ENCODE data around the gene GALNT10. TPM values are rescaled to one million over a fixed set of nuclear protein-coding genes. Genes with fewer than 3 reads are reported as not detected.

The GALNT10 gene
- total RNA-seq, 1 donor from 2014 or later: 11.5 TPM

DNA sequence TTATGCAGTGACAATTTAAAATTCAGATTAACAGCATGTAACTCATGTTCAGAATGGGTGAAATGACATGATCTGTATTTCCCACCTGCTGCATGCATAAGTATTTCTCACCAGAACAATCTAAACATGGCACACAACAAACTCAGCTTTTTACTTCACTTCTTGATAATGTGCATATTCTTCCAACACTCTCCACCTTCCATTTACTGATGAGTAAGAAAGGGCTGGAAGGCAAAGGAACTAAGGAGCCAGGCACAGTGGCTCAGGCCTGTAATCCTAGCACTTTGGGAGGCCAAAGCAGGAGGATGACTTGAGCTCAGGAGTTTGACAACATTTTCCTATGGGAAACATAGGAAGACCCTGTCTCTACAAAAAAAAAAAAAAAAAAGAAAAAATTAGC lies 219.5 kb downstream of the GALNT10 start:
- H3K9me3 ChIP-seq (replicated peaks): no peaks in the 10 kb centered on the region
- intact Hi-C loops (cut with micrococcal nuclease): no loop called here
- no peak overlapping the region for H3K27ac ChIP-seq (replicated peaks)
- no peaks in the 10 kb centered on the region for H3K27me3 ChIP-seq (ENCODE audit: low read depth)
- no peak overlapping the region for H3K4me3 ChIP-seq
- DNase-seq: no peak
- peaks cover 5% of the 10 kb centered on the region for H3K4me1 ChIP-seq
- TF ChIP-seq, protein P1, sequence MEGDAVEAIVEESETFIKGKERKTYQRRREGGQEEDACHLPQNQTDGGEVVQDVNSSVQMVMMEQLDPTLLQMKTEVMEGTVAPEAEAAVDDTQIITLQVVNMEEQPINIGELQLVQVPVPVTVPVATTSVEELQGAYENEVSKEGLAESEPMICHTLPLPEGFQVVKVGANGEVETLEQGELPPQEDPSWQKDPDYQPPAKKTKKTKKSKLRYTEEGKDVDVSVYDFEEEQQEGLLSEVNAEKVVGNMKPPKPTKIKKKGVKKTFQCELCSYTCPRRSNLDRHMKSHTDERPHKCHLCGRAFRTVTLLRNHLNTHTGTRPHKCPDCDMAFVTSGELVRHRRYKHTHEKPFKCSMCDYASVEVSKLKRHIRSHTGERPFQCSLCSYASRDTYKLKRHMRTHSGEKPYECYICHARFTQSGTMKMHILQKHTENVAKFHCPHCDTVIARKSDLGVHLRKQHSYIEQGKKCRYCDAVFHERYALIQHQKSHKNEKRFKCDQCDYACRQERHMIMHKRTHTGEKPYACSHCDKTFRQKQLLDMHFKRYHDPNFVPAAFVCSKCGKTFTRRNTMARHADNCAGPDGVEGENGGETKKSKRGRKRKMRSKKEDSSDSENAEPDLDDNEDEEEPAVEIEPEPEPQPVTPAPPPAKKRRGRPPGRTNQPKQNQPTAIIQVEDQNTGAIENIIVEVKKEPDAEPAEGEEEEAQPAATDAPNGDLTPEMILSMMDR (IDR thresholded peaks at IDR 0.05; ENCODE audit: borderline replicate concordance): no peak
- peaks cover 23% of the 10 kb centered on the region for H3K36me3 ChIP-seq

DNA sequence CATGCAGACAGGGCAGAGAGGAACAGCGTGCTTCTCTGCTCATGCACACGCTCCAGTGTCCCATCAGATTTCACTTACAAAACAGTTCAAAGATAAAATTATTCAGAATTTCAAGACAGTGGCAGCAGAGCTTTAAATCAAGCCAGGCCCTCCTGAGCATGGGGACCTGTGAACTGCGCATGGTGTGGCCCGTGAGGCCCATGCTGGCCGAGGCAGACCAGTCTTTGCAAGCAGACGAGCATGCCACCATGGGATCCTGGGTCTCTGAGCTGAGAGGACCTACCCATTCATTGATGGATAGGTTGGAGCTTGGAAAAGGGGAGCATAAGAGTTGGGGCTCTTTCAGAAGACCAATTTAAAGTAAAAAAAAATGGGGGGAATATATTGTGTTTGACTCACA lies 220.3 kb downstream of the GALNT10 start:
- intact Hi-C loops (cut with micrococcal nuclease): no loop called here

DNA sequence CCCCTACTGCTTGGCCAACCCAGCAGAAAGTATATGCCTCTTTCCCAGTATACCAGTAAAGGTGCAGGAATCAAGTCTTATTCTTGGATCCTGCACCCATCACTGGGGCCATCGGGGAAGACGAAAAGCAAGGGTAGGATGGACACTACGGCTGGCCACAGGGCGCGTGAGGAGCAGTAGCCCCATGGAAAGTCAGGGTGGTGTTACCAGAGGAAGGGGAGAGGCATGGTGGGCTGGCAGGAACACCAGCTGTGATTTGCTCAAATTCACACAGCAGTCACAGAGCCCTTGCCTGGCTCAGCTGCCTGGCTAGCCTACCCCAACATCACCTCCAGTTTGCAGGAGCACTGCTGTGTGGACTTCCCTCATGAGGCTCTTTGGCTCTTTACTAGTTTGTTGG lies 220.8 kb downstream of the GALNT10 start:
- Histone ChIP-seq H3K27me3 (ENCODE audit: low read depth) (no peaks in the 10 kb centered on the region), H3K4me3 (no peak overlapping the region), H3K4me1 (no peaks in the 10 kb centered on the region), H3K9me3 (replicated peaks) (no peaks in the 10 kb centered on the region), H3K27ac (replicated peaks) (no peak overlapping the region), H3K36me3 (peaks cover 31% of the 10 kb centered on the region)
- intact Hi-C loops (cut with micrococcal nuclease): no loop called here
- TF ChIP-seq, protein P1 (IDR thresholded peaks at IDR 0.05; ENCODE audit: borderline replicate concordance): no peak
- no peak for DNase-seq

More for the DNA sequence above, 220.3 kb downstream of the GALNT10 start:
- TF ChIP-seq, protein P1 (IDR thresholded peaks at IDR 0.05; ENCODE audit: borderline replicate concordance): no peak
- H3K27ac ChIP-seq (replicated peaks): no peak overlapping the region
- H3K36me3 ChIP-seq: peaks cover 27% of the 10 kb centered on the region
- DNase-seq: no peak
- no peaks in the 10 kb centered on the region for H3K27me3 ChIP-seq (ENCODE audit: low read depth)
- no peaks in the 10 kb centered on the region for H3K4me1 ChIP-seq
- H3K9me3 ChIP-seq (replicated peaks): no peaks in the 10 kb centered on the region
- no peak overlapping the region for H3K4me3 ChIP-seq

DNA sequence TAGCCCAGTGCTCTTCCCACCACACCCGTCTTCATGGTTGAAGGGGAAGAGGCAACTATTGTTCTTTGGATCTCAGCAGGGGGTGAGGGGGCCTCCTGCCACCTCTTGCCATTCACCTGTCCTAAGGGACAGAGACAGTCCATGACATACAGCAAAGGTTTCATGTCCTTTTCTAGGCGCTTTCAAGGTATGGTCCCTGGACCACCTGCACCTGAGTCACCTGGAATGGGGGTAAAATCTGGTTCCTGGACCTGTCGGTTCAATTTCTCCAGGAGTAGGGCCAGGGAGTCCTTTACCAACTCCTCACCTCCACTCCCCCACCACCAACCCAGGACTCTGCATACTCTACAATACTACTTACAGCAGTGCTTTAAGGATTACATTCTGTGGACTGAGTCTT lies 221.8 kb downstream of the GALNT10 start:
- Histone ChIP-seq H3K4me3 (no peak overlapping the region), H3K4me1 (no peaks in the 10 kb centered on the region), H3K27ac (replicated peaks) (no peak overlapping the region), H3K36me3 (peaks cover 39% of the 10 kb centered on the region), H3K27me3 (ENCODE audit: low read depth) (no peaks in the 10 kb centered on the region), H3K9me3 (replicated peaks) (no peaks in the 10 kb centered on the region)
- TF ChIP-seq, protein P1 (IDR thresholded peaks at IDR 0.05; ENCODE audit: borderline replicate concordance): no peak
- no peak for DNase-seq
- intact Hi-C loops (cut with micrococcal nuclease): no loop called here

DNA sequence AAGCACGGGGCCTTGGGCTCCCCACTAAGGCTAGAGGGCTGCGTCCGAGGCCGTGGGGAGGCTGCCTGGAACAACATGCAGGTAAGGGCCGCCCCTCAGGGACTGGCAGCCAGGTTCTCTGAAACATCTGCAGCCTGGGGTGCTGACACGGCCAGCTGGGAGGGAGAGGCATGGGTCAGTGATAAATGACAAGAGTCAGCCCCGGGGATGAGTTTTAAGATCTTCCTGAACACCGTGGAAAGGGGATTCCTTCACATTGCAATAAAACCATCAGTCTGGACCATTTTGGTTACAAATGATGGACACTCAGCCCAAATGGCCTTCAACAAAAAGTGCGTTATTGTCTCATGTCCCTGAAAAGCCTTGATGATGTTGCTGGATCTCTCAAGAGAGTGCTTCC lies 222.4 kb downstream of the GALNT10 start:
- Histone ChIP-seq H3K4me3 (no peak overlapping the region), H3K9me3 (replicated peaks) (no peaks in the 10 kb centered on the region), H3K27ac (replicated peaks) (no peak overlapping the region), H3K27me3 (ENCODE audit: low read depth) (no peaks in the 10 kb centered on the region), H3K4me1 (no peaks in the 10 kb centered on the region), H3K36me3 (peaks cover 45% of the 10 kb centered on the region)
- intact Hi-C loops (cut with micrococcal nuclease): no loop called here
- TF ChIP-seq, protein P1 (IDR thresholded peaks at IDR 0.05; ENCODE audit: borderline replicate concordance): no peak
- no peak for DNase-seq

DNA sequence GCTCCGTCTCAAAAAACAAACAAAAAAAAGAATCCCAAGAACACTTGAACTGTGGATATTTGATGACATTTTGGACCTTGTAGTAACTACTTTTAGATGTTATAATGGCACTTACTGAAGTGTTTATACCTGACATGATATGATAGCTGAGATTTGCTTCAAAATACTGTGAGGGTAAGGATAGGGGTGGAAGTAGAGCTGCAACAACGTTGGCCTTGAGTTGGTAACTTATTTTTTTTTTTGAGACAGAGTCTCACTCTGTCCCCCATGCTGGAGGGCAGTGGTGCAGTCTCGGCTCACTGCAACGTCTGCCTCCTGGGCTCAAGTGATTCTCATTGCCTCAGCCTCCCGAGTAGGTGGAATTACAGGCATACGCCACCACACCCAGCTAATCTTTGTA lies 224.6 kb downstream of the GALNT10 start:
- Histone ChIP-seq H3K27ac (replicated peaks) (no peak overlapping the region), H3K27me3 (ENCODE audit: low read depth) (no peaks in the 10 kb centered on the region)
- intact Hi-C loops (cut with micrococcal nuclease): no loop called here

More for the DNA sequence above, 224.6 kb downstream of the GALNT10 start:
- Histone ChIP-seq H3K4me3 (no peak overlapping the region), H3K36me3 (peaks cover 58% of the 10 kb centered on the region), H3K9me3 (replicated peaks) (no peaks in the 10 kb centered on the region), H3K4me1 (no peaks in the 10 kb centered on the region)
- DNase-seq: no peak
- TF ChIP-seq, protein P1 (IDR thresholded peaks at IDR 0.05; ENCODE audit: borderline replicate concordance): no peak

All from left ventricle myocardium inferior (tissue), 1 donor.